Retina (tissue), 1 donor: ENCODE data around the gene NCAPG2.
"Not testable (repeated sequence)": the region's sequence is repeated elsewhere in the genome, so short reads cannot be mapped to it uniquely, and the experiment has no call there.

ENCODE experiments used
- DNase-seq: peaks from one replicate; pipeline ENCODE4 v3.0.0-alpha.2; 2016

The NCAPG2 gene

DNA sequence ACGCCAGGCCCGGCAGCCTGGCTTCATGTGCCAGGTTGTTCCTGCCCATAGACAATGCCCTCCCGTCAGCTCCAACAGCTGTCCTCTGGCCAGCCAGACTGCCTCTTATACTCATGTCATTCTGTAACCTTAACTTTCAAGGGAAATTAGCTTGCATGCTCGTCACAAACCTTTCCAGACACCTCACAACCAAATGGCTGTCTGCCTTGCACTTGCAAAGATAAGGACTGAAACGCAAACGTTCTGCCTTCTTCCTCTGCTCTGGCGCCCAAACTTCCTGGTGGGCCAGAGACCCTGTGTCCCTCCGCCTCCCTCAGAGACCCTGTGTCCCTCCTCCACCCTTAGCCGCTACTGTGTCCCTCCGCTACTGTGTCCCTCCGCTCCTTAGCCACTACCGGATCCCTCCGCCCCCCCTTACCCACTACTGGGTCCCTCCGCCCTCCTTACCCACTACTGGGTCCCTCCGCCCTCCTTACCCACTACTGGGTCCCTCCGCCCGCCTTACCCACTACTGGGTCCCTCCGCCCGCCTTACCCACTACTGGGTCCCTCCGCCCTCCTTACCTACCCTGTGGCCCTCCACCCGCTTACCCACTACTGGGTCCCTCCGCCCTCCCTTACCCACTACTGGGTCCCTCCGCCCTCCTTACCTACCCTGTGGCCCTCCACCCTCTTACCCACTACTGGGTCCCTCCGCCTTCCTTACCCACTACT, 37.5 kb downstream of the NCAPG2 start:
- DNase-seq: not testable (repeated sequence)

- DNase-seq: no peak
These were observed 38.2 kb downstream of the NCAPG2 start for GRCh38 chr7:158666401-158666800.

GRCh38 chr7:158664406-158664805, 40.2 kb downstream of the NCAPG2 start:
- DNase-seq: no peak

- no peak for DNase-seq
These were observed 41.2 kb downstream of the NCAPG2 start for GRCh38 chr7:158663428-158663741.

DNA sequence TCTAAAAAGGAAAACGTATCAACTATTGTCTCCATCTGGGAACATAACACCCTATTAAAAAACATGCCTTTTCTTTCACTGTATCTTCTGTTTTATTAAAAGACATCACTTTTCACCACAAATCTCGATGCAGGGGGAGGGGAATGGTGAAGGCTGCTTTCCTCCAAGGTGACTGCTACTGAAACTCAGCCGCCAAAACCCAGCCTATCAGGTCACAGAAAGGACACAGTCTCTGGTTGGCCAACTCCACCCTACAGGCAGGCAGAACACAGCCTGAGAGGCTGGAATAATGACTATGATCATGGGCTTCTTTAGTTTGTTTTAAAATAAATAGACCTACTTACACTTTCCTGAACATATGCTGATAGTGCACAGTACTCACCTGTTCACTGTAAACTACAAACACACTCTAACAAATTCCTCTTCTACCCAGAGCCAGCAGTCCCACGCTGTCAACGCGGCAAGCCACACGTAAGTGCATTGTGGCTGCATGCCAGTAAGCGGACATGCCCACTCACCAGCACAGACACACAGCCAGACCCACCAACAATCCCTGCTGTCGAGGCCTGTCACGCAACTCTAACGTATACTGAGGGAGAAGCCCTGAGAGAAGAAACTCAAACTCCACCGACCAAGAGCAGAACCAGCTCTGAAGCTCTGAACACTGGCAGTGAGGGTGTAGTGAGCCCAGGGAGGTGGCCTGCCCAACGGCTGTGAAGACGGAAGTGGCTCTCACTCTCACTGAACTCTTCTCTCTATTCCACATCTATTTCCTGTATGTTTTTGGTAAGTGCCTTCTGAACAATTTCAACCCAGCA, 41.8 kb downstream of the NCAPG2 start:
- no peak for DNase-seq

GRCh38 chr7:158658475-158658874, 46.1 kb downstream of the NCAPG2 start:
- DNase-seq: no peak

DNA sequence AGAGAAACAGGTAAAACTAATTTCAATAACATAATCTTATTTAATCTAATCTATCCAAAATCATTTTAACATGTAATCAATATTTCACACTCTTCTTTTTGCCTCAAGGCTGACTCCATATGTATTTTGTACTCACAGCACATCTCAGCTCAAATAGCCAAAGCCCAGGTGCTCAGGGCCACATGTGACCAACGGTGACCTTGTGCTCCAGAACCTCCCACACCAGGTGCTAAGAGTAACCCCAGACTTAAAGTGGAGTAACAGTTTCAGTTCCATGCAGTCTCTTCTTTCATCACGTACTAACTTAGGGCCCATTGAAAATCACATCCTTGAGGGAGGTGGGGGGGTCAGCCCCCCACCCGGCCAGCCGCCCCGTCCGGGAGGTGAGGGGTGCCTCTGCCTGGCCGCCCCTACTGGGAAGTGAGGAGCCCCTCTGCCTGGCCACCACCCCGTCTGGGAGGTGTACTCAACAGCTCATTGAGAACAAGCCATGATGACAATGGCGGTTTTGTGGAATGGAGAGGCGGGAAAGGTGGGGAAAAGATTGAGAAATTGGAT, 47.3 kb downstream of the NCAPG2 start:
- no peak for DNase-seq

DNA sequence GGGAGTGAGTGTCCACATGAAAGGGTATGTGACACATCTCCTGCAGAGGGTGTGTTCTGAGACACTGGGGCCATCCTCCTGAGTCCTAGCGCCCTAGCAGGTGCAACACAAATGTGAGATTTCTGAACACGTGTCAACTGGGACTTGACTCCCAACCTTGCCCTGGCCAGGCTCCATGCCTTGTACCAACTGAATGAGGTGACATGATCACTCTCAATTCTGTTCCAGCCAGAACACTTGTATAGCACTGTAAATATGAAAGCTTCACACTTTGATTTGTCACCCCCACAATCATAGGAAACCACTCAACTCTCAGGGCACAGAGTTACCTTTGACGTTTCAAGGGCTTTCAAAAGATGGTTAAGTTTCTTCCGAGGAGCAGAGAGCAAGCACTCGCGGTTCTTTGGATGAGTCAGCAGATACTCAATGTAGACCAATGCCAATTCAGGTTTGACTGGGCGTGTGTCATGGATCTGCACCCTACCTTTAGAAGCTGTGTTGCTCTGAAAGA, 48.6 kb downstream of the NCAPG2 start:
- DNase-seq: no peak

DNA sequence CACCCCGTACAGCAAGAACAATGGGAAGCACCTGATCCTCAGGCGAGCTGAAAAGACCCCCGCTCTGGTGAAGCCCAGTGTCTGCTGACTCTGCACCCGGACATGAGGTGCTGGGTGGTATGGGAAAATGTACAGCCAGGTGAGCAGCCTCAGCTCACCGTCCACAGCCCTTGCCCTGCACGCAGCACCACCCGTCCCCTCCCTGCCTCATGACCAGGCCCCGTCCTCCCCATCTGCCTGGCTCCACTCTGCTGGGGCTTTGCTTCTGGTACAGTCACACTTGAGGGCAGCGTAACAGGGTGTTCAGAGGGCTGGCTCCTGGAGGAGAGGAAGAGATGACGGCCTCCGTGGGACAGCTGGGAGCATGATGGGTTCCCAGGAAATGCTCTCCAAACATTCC, 49.1 kb downstream of the NCAPG2 start:
- DNase-seq: no peak

DNA sequence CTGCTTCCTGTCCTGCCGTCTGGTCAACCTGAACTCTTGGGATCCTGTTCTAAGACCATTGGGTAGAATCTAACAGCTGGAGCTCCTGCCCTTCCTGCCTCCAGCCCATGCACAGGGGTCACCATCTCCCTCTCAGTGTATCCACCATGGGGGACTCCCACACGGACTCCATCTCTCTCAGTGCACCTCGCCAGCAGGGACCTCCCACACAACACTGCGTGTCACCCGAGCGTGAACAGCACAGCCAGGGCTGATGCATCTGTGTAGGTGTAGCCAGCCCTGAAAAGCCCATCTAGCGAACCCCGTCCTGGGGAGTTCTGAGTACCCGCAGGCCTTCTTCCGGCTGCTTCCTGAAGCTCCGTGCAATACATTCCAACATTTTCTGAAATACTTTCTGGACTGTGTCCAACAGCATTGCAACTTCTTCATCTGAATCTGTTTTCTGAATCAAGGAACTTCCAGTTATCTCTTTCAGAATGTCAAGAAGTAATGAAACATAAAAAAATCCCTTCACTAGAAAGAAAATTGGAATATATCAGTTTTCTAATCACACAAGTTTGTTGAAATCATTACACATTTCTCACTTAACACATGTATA, 52.5 kb downstream of the NCAPG2 start:
- no peak for DNase-seq

DNA sequence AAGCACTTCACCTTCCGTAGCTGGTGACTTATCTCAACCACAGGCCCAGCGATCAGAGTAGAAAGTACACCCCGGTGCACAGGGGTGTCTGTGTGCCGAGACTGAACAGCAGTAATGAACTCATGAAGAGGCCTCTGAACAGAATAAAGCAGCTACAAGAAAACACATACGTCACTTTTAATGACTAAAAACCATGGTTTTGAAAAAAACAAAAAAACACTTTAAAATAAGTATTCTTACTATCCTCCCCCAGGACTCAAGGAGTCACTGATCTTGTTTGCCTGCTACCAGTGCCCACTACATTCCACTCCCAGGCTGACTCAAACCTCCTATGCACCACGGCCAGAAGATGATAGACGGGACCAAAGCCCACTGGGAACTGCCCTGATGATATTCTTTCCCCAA, 53.8 kb downstream of the NCAPG2 start:
- DNase-seq: no peak

- no peak for DNase-seq
These were observed 55.3 kb downstream of the NCAPG2 start for GRCh38 chr7:158649279-158649678.

DNA sequence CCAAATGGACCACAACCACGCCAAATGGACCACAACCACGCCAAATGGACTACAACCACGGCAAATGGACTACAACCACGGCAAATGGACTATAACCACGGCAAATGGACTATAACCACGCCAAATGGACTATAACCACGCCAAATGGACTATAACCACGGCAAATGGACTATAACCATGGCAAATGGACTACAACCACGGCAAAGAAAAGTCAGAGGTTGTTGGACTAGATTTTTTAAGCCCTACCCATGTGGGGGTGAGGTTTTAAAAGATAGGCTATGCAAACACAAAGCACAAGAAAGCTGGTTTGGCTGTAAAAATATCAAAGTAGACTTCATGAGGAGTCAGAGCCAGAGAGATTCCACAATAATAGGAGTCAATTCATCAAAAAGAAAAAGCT, 55.8 kb downstream of the NCAPG2 start:
- no peak for DNase-seq

GRCh38 chr7:158648168-158648567, 56.4 kb downstream of the NCAPG2 start:
- no peak for DNase-seq

- no peak for DNase-seq
These were observed 57.2 kb downstream of the NCAPG2 start for GRCh38 chr7:158647475-158647792.

DNA sequence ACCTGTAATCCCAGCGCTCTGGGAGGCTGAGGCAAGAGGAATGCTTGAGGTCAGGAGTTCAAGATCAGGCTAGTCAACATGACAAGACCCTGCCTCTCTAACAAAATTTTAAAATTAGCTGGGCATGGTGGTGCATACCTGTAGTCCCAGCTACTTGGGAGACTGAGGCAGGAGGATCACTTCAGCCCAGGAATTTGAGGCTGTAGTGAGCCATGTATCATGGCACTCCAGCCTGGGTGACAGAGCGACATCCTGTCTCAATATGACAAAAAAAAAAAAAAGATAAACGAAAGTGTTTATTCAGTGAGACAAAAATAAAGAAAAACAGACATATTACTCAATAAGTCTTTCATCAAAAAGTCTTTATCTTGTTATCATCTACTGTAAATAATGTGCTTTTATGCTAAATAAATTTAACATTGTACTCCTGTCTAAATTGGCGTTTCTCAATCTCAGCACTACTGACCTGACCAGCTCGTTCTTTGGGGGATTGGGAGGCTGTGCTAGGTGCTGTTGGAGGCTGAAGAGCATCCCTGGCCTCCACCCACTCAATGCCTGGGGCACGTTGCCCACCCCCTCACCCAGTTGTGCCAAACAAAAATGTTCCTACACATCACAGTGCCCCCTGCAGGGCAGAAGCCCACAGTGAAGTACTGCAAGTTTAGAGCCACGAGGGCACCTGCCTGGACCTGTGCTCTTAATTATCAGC, 57.7 kb downstream of the NCAPG2 start:
- no peak for DNase-seq

DNA sequence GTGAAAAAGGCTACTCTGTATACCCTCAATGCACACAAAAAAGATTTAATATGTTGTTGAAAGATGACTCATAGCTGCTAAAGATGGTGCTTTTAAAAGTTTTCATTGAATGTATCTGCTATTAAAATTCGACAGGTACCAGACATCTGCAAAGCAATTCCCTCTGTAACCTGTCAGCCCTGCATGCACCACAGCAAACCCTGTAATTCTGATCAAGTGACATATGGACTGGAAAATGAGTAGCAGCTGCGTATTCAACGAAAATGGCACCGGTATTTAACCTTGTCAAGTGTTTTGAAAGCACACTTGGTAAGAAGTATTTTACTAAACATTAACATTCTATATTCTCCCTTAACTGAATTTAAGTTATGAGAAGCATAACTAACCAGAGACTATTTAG, 58.8 kb downstream of the NCAPG2 start:
- no peak for DNase-seq

DNA sequence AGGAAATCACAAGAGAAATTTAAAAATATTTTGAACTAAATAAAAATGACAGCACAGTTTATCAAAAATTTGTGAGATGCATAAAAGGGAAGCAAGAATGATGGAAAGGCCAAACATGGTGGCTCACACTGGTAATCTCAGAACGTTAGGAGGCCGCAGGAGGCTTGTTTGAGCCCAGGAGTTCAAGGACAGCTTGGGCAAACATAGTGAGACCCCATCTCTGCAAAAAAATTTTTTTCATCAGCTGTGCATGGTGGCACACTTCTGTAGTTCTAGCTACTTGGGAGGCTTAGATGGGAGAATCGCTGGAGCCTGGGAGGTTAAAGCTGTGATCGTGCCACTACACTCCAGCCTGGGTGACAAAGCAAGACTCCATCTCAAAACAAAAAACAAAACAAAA, 62.5 kb downstream of the NCAPG2 start:
- DNase-seq: no peak

- DNase-seq: no peak
These were observed 66.6 kb downstream of the NCAPG2 start for GRCh38 chr7:158638001-158638400.

DNA sequence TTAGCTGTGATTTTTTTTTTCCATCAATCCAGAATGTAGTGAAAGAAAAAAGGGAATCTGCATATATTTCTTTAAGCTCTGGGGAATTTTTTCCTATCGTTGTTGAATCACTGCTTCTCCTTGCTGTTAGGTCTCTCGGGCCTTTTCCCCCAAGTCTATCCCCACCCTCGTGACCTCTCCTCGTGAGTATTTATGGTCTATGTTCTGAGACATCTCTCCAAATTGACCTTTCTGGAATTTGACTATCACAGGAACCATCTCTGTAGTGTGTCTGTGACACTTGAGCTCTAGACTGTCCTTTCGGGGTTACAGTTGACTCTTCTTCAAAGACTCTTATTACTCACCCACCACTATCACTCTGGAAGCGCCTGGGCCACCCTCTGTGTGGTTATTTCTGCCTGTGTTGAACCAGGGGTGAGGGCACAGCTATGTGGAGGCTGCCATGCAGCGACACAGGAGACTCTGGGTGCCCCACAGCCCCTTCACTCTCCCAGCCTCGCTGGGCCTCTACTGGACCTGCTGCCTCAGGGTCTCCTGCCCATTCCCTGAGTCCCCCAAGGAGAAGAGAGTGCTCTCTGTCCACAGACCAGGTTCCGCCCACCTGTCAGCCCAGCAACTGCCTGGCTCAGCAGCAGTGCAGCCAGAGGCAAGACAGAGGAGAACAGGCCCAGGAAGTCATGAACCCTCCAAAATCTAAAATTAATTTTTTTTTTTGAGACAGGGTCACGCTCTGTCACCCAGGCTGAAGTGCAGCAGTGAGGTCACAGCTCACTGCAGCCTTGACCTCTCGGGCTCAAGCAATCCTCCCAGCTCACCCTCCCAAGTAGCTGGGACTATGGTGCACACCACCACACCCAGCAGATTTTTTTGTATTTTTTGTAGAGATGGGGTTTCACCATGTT, 71.3 kb downstream of the NCAPG2 start:
- no peak for DNase-seq

GRCh38 chr7:158631574-158632195, 72.9 kb downstream of the NCAPG2 start:
- DNase-seq: no peak

GRCh38 chr7:158626289-158626688, 78.3 kb downstream of the NCAPG2 start:
- DNase-seq: not testable (repeated sequence)
